Fibroblast of skin of left biceps (primary cell): ENCODE data around the gene GYS1.
"Not testable (repeated sequence)": the region's sequence is repeated elsewhere in the genome, so short reads cannot be mapped to it uniquely, and the experiment has no call there.

Experiments used
- DNase-seq, 2 experiments: peaks; one replicate each; pipeline ENCODE4 v3.0.0-alpha.2; 2013; ENCODE audit warnings: low read depth in 2 of 2

Gene GYS1

GRCh38 chr19:48938256-48938655 is 54.9 kb downstream of the GYS1 start:
- DNase-seq, result no peak

GRCh38 chr19:48935864-48936263 is 57.2 kb downstream of the GYS1 start:
- no peak for DNase-seq

- no peak for DNase-seq
Observed at GRCh38 chr19:48934837-48935236, 58.3 kb downstream of the GYS1 start.

GRCh38 chr19:48933382-48933932 is 59.7 kb downstream of the GYS1 start, which contains the start of gene DHDH:
TSS of gene DHDH (plus strand) at chr19:48933699. CDS start at chr19:48933722, 23 bp downstream.
- no peak for DNase-seq

- no peak for DNase-seq
Observed at GRCh38 chr19:48928164-48929025, 64.7 kb downstream of the GYS1 start.

GRCh38 chr19:48927692-48928091 is 65.4 kb downstream of the GYS1 start:
- not testable (repeated sequence) for DNase-seq

- DNase-seq, result peak; percentile 72 to 73
Observed at GRCh38 chr19:48926909-48927308, 66.2 kb downstream of the GYS1 start.

GRCh38 chr19:48925890-48926289 is 67.2 kb downstream of the GYS1 start:
- not testable (repeated sequence) for DNase-seq

- peak in 1 of 2 experiments; percentile 12 for DNase-seq
Observed at GRCh38 chr19:48925240-48925843, 67.8 kb downstream of the GYS1 start.

- DNase-seq, result no peak
Observed at GRCh38 chr19:48922548-48923490, 70.3 kb downstream of the GYS1 start.

GRCh38 chr19:48921721-48922500 is 71.2 kb downstream of the GYS1 start:
- DNase-seq, result no peak

- no peak for DNase-seq
Observed at GRCh38 chr19:48920949-48921348, 72.2 kb downstream of the GYS1 start.

GRCh38 chr19:48919271-48919670 is 73.8 kb downstream of the GYS1 start:
- DNase-seq, result not testable (repeated sequence)

GRCh38 chr19:48918801-48919247 is 74.3 kb downstream of the GYS1 start:
- no peak for DNase-seq
